SHP77 treated with DMSO at 0.1 percent for 48 hours (cell line): ENCODE measurements around the gene METTL27.
"Not testable (repeated sequence)": the region's sequence is repeated elsewhere in the genome, so short reads cannot be mapped to it uniquely, and the experiment has no call there.

Experiments
- DNase-seq: peaks from one replicate; lab custom pipeline; 2025; lab: John Stamatoyannopoulos, UW

Gene METTL27

DNA sequence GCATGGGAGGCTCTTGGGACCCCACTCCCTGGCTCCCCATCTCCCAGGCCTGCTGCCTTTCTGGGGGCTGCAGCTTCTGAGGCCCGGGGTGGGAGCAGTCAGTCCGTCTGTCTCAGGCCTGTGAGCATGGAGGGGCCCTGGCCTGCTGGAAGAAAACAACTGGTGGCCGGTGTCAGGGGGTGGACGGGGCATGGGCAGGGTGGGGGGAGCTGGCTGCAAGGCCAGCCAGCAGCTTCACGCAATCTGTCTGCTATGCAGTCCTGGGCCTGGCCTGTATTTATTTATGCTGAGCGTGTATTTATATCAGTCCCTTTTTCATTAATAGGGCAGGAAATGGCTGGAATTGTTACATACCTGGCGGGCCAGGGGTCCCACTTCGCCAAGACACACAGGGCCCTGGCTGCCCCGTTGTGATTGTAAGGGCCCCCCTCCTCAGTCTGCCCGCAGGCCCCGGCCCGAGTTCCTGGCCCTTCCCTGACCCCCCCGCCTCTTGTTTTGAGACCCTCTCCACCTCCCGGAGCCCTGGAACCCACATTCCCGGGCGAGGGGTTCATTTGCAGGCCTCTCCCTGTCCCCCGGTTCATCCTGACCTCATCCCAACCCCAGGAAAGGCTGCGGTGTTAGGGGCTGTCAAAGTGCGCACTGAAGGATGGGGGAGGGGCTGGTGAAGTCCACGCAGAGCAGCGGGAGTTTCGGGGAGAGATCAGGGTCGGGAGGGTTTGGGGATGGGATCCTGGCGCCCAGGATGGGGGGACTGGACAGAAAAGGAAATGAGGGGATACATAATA, 26.9 kb upstream of the METTL27 start:
- DNase-seq: no peak

DNA sequence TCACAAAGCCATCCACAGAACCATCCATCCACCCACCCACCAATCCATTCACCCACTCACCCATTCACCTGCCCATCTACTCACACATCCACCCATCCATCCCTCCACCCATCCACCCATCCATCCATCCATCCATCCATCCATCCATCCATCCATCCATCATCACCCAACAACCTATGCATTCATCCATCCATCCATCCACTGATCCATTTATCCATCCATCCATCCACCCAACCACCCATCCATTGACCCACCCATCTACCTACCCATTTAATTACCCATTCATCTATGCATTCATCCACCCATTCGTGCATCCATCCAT, 24.1 kb upstream of the METTL27 start:
- DNase-seq: no peak

DNA sequence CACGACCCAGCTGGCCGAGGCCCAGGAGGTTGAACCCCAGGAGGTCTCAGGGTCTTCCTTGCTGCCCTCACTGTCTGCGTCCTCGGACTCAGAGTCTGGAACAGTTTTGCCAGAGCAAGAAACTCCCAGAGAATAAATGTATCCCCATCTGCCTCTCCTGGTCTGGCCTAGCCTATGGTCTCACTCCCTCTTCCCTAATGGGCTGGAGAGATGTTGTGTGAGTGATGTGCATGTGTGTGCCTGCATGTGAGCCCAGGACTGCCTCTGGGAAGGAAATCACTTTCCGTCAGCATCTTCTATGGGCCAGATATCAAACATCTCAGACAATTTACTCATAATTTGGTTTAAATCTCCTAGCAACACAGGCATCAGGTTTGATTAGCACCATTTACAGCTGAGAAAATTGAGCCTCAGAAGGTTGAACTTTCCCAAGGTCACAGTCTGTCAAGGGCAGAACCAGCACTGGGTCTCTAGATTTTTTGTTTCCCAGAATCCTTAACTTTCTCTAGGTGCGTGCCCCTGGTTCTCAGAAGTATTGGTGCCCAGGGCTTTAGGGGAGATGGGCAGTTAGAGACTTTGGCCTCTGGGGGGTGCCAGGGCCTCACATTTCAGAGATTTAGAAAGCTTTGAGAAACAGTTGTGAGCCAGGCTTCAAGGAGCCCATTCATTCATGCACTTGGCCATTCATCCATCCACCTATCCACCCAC, 23.6 kb upstream of the METTL27 start:
- peak; percentile 4 for DNase-seq

DNA sequence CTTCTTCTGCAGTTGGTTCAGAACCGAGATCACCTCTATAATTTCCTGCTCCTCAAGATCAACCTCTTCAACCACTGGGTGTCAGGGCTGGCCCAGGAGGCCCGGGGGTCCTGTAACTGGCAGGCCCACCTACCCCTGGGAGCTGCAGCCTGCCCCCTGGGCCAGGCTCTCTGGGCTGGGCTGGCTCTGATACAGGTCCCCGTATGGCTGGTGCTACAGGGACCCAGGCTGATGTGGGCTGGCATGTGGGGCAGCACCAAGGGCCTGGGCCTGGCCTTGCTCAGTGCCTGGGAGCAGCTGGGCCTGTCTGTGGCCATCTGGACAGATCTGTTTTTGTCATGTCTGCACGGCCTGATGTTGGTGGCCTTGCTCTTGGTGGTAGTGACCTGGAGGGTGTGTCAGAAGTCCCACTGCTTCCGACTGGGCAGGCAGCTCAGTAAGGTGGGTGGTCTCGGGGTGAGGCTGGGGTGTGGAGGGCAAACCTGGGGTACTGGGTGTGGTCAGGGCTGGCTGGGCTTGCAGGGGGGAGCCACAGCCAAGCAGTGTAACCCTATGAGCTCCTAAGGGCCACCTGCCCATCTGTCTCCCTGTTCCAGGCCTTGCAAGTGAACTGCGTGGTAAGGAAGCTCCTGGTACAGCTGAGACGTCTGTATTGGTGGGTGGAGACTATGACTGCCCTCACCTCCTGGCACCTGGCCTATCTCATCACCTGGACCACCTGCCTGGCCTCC, 22.8 kb upstream of the METTL27 start:
- no peak for DNase-seq

DNA sequence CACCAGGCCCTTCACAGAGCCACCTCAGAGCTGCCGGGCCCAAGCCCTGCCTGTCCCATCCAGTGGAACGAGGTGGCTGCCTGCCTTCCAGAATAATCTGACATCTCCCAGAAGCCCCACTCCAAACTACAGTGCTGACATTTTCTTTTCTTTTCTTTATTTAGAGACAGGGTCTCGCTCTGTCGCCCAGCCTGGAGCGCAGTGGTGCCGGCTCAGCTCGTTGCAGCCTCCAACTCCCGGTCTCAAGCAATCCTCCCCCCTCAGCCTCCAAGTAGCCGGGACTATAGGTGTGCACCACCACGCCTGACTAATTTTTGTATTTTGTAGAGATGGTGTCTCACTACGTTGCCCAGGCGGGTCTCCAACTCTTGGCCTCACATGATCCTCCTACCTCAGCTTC, 19.0 kb upstream of the METTL27 start:
- DNase-seq: no peak

DNA sequence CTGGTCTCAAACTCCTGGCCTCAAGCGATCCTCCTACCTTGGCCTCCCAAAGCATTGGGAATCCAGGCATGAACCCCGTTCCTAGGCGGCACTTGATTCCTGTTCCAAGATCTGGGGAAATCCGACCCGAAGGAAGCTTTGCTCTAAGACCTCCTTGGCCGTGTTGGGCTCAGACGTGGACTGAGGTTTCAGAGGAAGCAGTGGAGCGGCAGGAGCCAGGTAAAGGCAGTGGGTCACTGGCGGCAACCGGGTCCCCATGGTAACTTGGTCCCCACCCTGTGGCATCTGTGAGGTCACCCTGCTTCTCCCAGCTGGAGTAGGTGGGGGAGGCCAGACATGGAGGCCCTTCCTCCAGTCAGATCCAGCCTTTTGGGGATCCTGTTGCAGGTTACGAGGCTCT, 18.5 kb upstream of the METTL27 start, which contains the start of gene TMEM270:
Gene TMEM270 (plus strand): TSS at position 301 of the 400 bp plus-strand sequence. CDS start 36 bp downstream, at position 337.
- DNase-seq: no peak

DNA sequence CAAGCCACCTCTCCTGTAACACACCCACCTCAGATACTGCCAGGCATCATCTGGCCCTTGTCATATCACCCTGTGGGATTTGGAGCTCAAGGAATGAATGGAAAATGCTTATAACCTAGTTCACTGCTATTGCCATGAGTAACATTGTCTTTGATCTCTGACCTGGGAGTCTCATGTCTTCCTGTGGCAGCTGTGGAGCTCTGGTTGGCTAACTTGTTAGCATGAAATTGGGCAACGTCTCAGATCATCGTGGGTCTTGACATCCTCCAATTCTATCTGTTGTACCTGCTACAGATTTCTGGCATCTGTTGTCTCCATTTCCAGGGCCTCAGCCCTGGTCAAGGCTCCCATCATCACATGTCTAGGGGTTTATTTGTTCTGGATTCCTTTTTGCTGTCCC, 16.5 kb upstream of the METTL27 start:
- no peak for DNase-seq

DNA sequence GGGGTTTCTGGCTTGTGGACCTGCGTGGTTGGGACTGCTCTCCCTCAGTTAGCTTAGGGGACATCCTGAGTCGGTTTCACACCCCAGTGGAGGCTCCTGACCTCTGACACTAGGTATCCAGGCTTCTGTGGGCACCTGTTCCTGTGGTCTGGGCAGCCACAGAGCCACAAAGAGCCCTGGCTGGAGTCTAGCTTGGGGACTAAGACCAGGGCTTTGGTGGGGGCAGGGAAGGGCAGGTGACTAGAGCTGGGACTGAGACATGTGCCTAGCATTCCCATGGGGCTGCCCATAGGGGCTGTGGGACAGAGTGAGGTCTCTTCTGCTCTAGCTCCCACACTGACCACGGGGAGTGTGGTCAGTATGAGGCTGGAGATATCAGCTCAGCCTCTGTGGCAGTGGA, 14.6 kb upstream of the METTL27 start:
- no peak for DNase-seq

DNA sequence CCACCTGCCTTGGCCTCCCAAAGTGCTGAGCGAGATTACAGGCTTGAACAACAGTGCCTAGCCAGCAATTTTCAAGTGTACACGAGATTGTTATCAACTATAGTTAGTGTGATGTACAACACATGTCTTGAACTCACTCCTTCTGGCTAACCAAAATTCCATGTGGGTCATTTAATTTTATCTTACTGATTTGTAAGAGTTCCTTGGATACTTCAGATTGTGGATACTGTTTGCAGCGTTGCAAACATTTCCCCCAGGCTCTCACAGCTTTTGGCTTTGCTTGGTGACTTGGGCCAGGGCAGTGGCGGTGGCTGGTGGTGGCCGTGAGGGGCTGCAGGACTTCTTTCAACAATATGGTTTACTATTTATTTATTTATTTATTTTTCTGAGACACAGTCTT, 10.2 kb upstream of the METTL27 start:
- no peak for DNase-seq

DNA sequence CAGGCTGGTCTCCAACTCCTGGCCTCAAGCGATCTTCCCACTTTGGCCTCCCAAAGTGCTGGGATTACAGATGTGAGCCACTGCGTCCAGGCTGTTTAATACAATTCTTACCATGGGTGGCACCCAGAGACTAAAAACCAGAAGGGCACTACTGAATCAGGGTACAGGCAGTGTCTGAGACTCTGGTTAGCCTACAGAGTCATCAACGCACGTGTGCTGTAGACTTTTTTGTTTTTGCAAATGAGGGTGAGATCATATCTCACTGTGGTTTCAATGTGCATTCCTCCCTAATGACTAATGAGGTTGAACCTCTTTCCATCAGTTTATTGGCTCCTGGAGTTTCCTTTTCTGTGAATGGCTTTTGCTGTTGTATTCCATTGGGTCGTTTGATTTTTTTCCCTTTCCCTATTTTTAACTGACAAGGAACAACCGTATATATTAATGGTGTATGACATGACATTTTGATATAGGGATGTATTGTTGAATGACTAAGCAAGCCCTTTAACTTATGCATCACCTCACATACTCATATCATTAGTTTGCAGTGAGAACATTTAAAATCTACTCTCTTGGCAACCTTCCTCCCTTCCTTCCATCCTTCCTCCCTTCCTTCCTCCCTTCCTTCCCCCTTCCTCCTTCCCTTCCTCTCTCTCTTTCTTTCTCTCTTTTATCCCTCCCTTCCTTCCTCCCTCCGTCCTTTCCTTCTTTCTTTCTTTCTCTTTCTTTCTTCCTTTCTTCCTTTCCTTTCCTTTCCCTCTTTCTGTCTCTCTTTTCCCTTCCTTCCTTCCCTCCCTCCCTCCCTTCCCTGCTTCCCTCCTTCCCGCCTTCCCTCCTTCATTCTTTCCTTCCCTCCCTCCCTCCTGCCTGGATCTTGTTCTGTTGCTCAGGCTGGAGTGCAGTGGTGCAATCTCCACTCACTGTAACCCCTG, 9.4 kb upstream of the METTL27 start:
- no peak for DNase-seq

DNA sequence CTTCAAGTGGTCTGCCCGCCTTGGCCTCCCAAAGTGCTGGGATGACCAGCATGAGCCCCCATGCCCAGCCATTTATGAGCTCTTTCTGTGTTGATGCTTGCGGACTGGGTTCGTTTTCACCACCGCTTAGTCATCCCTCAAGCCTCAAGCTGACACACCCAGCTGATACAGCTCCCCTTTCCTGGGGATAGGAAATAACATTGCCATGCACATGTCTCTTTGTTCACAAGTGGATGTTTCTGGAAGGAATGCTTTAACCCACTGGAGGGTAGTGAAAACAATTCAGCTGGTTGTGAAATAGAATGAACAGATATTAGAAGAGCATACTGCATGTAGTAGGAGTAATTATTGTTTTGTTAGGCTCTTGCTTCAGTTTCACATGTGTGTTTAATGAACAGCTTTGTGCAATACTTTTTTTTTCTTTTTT, 8.5 kb upstream of the METTL27 start:
- no peak for DNase-seq

DNA sequence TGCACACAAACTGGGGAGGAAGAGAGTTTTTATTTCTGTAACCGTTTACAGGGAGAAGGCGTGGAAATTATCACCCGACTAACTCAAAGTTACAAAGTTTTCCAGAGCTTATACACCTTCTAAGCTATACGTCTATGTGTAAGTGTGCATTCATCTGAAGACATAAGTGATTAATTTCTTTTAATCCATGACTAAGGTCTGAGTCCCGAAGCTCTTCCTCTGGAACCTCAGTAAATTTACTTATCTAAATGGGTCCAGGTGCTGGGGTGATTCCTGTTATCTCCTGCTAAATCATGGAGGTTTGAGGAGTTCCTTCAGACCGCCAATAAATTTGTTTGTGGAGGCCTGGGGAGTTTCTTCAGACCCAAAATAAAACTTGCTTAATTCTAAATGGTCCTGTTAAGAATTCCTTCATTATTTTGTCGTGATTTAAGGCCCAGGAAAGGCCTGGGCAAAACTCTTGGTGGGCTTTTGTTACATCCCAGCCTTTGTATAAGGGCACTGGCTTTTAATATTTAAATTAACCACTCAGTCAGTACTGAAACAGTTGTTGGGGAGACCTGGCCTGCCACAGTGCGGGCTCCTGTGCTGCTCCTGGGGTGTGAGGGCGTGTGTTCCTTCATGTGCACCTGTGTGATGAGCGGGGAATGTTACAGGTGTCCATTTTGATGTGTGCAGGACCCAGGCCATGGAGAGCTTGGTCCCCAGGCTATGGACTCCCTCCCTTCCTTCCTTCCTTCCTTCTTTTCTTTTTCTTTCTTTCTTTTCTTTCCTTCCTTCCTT, 5.8 kb upstream of the METTL27 start:
- no peak for DNase-seq

DNA sequence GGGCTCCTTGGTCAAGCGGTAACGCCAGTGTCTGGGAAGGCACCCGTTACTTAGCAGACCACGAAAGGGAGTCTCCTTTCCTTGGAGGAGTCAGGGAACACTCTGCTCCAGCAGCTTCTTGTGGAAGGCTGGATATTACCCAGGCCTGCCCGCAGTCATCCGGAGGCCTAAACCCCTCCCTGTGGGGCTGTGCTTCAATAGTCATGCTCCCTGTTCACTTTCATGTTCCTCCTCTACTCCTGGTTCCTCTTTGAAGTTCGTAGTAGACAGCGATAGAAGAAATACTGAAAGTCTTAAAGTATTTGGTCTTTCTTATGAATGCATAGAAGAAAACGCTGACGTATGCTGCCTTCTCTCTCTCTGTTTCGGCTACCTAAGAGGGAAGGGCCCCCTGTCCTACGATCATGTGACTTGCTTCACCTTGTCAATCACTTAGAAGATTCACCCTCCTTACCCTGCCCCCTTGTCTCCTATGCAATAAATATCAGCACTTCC, 3.4 kb upstream of the METTL27 start:
- DNase-seq: not testable (repeated sequence)

DNA sequence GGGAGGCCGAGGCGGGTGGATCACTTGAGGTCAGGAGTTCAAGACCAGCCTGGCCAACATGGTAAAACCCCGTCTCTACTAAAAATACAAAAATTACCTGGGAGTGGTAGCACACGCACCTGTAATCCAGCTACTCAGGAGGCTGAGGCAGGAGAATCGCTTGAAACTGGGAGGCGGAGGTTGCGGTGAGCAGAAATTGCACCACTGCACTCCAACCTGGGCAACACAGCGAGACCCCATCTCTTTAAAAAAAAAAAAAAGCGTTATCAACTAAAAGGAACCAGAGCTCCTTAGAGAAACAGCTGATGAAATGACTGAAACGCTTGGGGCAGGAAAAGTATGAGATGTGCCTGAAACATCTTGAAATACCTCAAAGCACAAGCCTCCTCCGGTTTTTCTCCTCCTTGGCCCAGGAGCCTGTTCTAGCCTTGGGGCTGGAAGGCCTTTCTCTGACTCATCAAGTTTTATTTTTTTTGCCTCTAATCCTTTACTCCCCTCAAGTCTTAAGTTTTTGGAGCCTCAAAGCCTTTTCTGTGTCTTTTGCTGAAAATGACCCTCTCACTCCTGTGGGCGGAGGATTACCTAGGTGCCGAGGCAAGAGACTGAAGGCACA, 2.6 kb upstream of the METTL27 start:
- DNase-seq: no peak

DNA sequence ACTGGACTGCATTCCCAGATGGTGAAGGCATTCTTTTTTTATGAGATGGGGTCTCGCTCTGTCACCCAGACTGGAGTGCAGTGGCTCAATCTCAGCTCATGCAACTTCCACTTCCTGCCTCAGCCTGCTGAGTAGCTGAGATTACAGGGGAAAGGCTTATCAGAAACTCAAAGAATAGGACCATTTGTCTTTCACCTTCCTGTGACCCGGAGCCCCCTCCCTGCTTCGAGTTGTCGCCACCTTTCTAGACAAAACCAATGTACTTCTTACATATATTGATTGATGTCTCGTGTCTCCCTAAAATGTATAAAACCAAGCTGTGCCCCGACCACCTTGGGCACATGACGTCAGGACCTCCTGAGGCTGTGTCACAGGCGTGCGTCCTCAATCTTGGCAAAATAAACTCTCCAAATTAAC, 1.8 kb upstream of the METTL27 start:
- DNase-seq: no peak

DNA sequence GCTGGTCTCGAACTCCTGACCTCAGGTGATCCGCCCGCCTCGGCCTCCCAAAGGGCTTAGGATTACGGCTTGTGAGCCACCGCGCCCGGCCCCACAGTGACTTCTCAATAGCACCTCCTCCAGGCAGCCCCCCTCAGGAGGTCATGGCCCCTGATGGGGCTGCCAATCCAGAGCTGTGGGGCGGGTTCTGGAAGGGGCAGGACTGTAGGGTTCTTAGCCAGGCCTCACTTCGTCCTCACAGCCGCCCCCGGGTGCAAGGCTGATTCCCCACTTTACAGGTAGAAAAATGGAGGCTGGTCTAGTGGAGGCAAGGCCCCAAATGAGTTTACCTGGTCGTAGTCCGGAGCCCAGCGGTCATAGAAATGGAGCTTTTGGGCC, 638 bp downstream of the METTL27 start:
- DNase-seq: no peak

DNA sequence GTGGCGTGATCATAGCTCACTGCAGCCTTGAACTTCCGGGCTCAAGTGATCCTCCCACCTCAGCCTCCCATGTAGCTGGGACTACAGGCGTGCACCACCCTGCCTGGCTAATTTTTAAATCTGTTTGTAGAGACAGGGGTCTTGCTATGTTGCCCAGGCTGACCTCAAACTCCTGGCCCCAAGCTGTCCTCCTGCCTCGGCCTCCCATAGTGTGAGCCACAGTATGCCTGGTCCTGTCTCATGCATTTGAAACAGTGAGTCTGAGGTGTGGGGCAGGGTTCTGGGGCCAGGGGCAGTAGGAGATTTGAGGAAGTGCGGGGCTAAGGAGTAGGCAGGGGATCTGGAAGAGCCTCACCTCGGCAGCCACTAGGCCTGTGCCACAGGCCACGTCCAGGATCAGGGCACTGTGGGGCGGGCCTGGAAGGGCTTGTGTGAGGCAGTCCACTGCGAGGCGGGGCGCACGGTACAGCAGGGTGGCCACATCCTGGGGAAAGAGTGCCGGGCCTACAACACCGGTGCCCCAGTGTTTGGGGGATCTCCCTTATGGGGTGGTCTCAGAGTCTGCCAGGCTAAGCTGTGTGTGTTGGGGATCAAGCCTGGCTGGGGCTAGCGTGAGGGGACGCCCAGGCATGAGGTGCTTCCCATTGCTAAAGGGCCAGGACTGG, 1.5 kb downstream of the METTL27 start:
- no peak for DNase-seq

DNA sequence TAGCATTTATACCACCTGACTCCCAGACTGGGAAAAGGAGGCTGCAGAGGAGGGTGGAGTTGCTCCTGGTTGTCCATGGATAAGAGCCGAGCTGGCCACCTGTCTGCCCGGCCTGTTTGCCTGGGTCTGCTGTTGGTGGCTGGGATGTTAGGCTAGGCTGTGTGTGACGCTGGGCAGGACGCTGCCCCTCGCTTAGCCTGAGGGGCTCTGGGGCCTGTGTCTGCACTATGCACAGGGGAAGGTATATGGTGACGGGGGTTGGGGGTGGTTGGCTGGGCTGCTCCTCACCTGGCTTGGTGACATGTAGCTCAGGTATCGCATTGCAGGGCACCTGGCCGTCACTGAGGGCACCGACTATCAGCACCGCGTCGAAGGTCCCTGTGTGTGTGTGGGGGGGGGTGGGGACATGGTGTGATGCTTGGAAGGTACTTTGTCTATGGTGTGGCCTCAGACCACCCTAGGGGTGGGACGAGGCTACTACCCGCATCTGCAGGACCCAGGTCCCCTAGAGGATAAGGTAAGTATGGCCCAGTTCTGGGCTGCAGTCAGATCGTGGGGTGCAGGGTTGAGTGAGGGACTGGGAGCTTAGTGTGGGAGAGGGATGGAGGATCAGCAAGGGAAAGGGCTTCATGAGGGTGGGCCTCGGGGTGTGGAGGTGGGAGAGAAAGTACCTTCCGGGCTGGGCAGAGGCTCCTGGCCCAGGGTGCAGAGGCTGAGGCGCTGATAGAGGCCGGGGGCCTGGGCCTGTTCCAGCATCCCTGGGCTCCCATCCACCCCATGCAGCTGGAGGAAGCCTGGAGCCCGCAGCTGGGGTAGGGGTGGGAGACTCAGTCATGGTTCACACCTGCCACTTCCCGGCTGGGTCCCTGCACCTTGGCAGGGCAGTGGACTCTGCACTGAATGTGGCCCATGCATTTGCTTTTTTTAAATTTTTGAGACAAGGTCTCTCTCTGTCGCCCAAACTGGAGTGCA, 2.3 kb downstream of the METTL27 start:
- no peak for DNase-seq

DNA sequence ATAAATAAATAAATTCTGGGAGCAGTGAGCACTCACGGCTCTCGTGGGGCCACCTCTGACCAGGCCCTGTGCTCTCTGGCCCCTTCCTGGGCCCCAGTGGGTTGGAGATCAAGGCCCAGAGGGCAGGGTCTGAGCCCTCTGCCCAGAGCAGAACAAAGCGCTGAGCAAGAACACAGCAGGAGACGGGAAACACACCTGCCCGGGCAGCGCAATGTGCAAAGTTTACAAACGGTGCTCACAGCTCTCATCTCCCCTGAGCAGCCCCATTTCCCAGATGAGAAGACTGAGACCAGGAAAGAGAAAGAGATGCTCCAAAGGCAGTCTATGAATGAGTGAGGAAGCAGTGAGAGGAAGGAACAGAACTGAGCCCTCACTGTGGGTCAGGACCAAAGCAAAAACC, 3.0 kb downstream of the METTL27 start:
- no peak for DNase-seq
